Activated CD4-positive, alpha-beta memory T cell treated with anti-CD3 and anti-CD28 coated beads, Interleukin-2, amount 10 ng/mL, durations not matched to agents 7 days and 5 days (primary cell): Measurements from ENCODE around the gene P2RX2. TPM values are rescaled to one million over a fixed set of nuclear protein-coding genes. Genes with fewer than 3 reads are reported as not detected.
"Not testable (repeated sequence)": the region's sequence is repeated elsewhere in the genome, so short reads cannot be mapped to it uniquely, and the experiment has no call there.

Experiments
- CTCF ChIA-PET: fragments of 350-600 bp; sonication (Branson Sonifier 250); formaldehyde crosslinking; loops from one replicate; lab custom pipeline; 2021; ENCODE audit warnings: antibody characterized with exemption, inconsistent platforms; lab: Charles Lee
- POLR2A ChIA-PET: fragments of 350-600 bp; sonication (Branson Sonifier 250); formaldehyde crosslinking; loops from one replicate; lab custom pipeline; 2021; ENCODE audit warnings: antibody characterized with exemption; lab: Charles Lee
- DNase-seq: peaks from one replicate; pipeline ENCODE4 v3.0.0-alpha.2; 2020
- H3K27ac Mint-ChIP-seq: one replicate; pipeline ENCODE4 v1.8.0; 2021; ENCODE audit warnings: mild to moderate bottlenecking, mixed read lengths
- H3K27me3 Mint-ChIP-seq: one replicate; pipeline ENCODE4 v1.8.0; 2021; ENCODE audit warnings: mixed read lengths
- H3K36me3 Mint-ChIP-seq: one replicate; pipeline ENCODE4 v1.8.0; 2021; ENCODE audit warnings: low read depth, mixed read lengths
- H3K4me1 Mint-ChIP-seq: one replicate; pipeline ENCODE4 v1.8.0; 2021; ENCODE audit warnings: mixed read lengths
- H3K4me3 Mint-ChIP-seq: one replicate; pipeline ENCODE4 v1.8.0; 2021; ENCODE audit warnings: mild to moderate bottlenecking, mixed read lengths
- H3K9me3 Mint-ChIP-seq: one replicate; pipeline ENCODE4 v1.8.0; 2021; ENCODE audit warnings: mixed read lengths
- total RNA-seq, 2 experiments: library from RNA; stranded (reverse); gene quantifications; one replicate each; pipeline ENCODE4 v1.2.3, GENCODE V29; 2021

Gene P2RX2
- total RNA-seq, 2 experiments from 2014 or later = not detected

GRCh38 chr12:132588821-132589669 is 29.5 kb upstream of the P2RX2 start:
- H3K4me3 Mint-ChIP-seq = no peak overlapping the region
- no peaks in the 10 kb centered on the region for H3K9me3 Mint-ChIP-seq
- no peak for DNase-seq
- H3K27me3 Mint-ChIP-seq = no peaks in the 10 kb centered on the region
- no peak overlapping the region for H3K27ac Mint-ChIP-seq
- CTCF ChIA-PET = no interaction called here
- POLR2A ChIA-PET = no interaction called here
- no peaks in the 10 kb centered on the region for H3K36me3 Mint-ChIP-seq
- no peaks in the 10 kb centered on the region for H3K4me1 Mint-ChIP-seq

DNA sequence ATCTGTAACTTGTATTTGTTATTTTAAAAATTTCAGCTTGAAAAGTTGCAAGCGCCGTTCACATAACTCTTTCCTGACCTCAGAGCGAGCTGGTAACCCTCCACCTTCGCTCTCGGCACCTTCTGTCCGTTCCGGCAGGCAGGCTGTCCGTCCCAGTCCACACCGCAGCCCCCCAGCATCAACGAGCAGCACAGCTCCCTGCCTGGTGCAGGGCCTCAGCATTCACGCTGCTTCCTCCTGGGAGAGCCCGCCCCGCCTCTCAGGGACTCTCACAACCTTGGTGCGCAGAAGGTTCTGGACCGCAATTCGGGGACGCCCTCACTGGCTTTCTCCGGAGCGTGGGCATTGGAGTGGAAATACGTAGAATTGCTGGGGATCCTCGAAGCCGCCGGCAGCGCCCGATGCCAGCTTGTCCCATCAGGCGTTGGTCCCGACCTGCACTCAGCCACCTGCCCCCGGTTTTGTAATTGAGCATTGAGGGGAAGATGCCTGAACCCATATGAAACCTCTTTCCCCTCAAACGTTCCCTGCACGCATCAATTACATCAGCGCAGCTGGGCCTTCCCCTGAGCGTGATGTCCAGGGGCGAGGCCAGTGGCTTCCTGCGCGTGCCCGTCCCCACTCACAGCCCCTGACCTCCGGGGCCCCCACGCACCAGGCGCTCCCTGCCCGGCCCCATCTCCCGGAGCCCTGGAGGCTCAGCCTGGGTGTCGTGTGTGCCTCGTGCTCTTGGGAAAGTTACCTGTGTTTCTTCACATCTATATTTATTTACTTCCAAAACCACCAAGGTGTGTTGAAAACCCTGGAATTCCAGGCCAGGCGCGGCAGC is 27.3 kb upstream of the P2RX2 start:
- Mint-ChIP-seq H3K27me3 (peaks cover 1% of the 10 kb centered on the region), H3K4me1 (no peaks in the 10 kb centered on the region), H3K27ac (no peak overlapping the region), H3K9me3 (no peaks in the 10 kb centered on the region), H3K4me3 (no peak overlapping the region), H3K36me3 (no peaks in the 10 kb centered on the region)
- no peak for DNase-seq
- ChIA-PET POLR2A (no interaction called here), CTCF (no interaction called here)

DNA sequence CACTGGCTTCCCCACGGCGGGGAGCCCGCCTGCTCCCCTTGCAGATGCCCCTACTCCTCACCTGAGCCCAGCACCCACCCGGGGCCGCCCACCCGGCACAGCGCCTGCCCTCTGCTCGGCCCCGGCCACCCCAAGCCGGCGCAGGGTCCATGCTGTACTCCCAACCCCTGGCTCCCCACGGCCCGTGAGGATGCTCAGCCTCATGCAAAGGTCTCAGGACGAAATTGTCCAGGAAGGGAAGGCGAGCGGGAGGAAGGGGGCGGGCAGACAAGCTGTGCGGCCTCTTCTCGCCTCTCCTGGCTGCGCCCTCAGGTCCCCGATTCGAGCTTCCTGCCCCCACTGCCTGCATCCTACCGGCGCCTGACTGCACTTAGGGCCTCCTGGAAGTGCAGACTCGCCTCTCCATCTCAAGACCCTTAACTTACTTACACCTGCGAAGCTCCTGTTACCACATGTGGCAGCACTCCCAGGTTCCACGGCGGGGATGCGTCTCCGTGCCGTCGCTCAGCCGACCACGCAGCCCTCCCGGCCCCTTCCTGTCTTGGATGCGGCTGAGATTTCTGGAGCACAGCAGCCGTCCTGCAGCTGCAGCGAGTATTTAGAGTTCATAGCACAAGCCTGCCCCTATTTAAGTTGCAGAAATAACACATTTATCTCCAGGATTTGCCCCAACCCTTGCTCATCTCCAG is 26.1 kb upstream of the P2RX2 start:
- Mint-ChIP-seq H3K36me3 (no peaks in the 10 kb centered on the region), H3K9me3 (no peaks in the 10 kb centered on the region), H3K27ac (no peak overlapping the region), H3K4me1 (peaks cover 3% of the 10 kb centered on the region), H3K27me3 (peaks cover 5% of the 10 kb centered on the region), H3K4me3 (no peak overlapping the region)
- CTCF ChIA-PET = no interaction called here
- POLR2A ChIA-PET = no interaction called here
- no peak for DNase-seq

DNA sequence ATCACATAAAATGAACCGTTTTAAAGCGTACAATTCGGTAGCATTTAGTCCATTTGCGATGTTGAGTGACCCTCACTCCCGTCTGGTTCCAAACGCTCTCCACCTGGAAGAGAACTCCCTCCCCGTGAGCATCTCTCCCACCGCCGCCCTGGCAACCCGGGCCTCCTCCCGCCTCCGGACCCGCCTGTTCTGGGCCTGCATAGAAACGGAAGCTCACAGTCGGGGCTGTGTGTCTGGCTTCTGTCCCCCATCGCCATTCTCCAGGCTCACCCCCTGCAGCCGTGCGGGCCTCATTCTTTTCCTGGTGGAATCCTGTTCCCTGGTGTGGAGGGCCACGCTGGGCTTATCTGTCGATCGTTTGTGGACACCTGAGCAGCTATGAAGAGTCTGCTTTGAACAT is 25.5 kb upstream of the P2RX2 start:
- Mint-ChIP-seq H3K9me3 (no peaks in the 10 kb centered on the region), H3K36me3 (no peaks in the 10 kb centered on the region), H3K4me3 (no peak overlapping the region), H3K4me1 (peaks cover 6% of the 10 kb centered on the region), H3K27ac (no peak overlapping the region), H3K27me3 (peaks cover 8% of the 10 kb centered on the region)
- POLR2A ChIA-PET = no interaction called here
- no peak for DNase-seq
- CTCF ChIA-PET = no interaction called here

DNA sequence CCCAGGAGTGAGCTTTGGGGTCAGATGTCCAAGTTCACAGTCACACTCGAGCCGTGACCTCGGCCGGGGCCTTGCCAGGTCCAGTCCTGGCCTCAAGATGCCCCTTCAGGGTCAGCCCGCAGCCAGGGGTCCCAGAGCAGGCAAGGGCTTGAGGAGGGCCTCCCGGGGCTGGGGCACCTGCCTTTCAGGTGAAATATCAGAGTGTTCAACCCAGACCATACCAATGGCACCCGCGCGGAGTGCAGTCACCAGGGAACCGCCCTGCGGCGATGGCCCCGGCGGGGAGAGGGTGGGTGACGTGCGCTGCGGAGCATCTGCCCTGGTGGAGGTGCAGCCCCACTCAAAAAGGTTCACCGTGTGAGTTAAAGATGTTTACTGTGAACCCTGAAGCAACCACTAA is 25.1 kb upstream of the P2RX2 start:
- peaks cover 9% of the 10 kb centered on the region for H3K27me3 Mint-ChIP-seq
- no peak for DNase-seq
- ChIA-PET POLR2A (no interaction called here), CTCF (no interaction called here)
- H3K4me3 Mint-ChIP-seq = no peak overlapping the region
- no peaks in the 10 kb centered on the region for H3K9me3 Mint-ChIP-seq
- no peaks in the 10 kb centered on the region for H3K36me3 Mint-ChIP-seq
- H3K4me1 Mint-ChIP-seq = peaks cover 7% of the 10 kb centered on the region
- H3K27ac Mint-ChIP-seq = no peak overlapping the region

- ChIA-PET POLR2A (no interaction called here), CTCF (interaction anchor here (1.7 kb wide), 1 partner anchor 19 kb away, joined by 7 read pairs; no protein-coding TSS in a partner anchor)
- DNase-seq = no peak
- H3K9me3 Mint-ChIP-seq = no peaks in the 10 kb centered on the region
- H3K4me1 Mint-ChIP-seq = peaks cover 10% of the 10 kb centered on the region
- no peak overlapping the region for H3K4me3 Mint-ChIP-seq
- H3K27ac Mint-ChIP-seq = no peak overlapping the region
- no peaks in the 10 kb centered on the region for H3K36me3 Mint-ChIP-seq
- peaks cover 13% of the 10 kb centered on the region for H3K27me3 Mint-ChIP-seq
Measured at GRCh38 chr12:132593938-132594358, 24.6 kb upstream of the P2RX2 start.

- H3K4me3 Mint-ChIP-seq = no peak overlapping the region
- no peak overlapping the region for H3K27ac Mint-ChIP-seq
- no peaks in the 10 kb centered on the region for H3K9me3 Mint-ChIP-seq
- peaks cover 12% of the 10 kb centered on the region for H3K4me1 Mint-ChIP-seq
- peaks cover 22% of the 10 kb centered on the region for H3K27me3 Mint-ChIP-seq
- no peaks in the 10 kb centered on the region for H3K36me3 Mint-ChIP-seq
- no peak for DNase-seq
- CTCF ChIA-PET = interaction anchor here (1.1 to 1.7 kb wide), 2 partner anchors 18 to 181 kb away, joined by 3 to 7 read pairs; no protein-coding TSS in a partner anchor
- POLR2A ChIA-PET = no interaction called here
Measured at GRCh38 chr12:132595183-132595582, 23.4 kb upstream of the P2RX2 start.

- Mint-ChIP-seq H3K4me1 (peaks cover 18% of the 10 kb centered on the region), H3K4me3 (no peak overlapping the region), H3K27me3 (peaks cover 28% of the 10 kb centered on the region), H3K27ac (no peak overlapping the region), H3K9me3 (no peaks in the 10 kb centered on the region), H3K36me3 (no peaks in the 10 kb centered on the region)
- CTCF ChIA-PET = interaction anchor here (1.7 kb wide), 1 partner anchor 17 kb away, joined by 7 read pairs; no protein-coding TSS in a partner anchor
- POLR2A ChIA-PET = no interaction called here
- no peak for DNase-seq
Measured at GRCh38 chr12:132596016-132596415, 22.6 kb upstream of the P2RX2 start.

DNA sequence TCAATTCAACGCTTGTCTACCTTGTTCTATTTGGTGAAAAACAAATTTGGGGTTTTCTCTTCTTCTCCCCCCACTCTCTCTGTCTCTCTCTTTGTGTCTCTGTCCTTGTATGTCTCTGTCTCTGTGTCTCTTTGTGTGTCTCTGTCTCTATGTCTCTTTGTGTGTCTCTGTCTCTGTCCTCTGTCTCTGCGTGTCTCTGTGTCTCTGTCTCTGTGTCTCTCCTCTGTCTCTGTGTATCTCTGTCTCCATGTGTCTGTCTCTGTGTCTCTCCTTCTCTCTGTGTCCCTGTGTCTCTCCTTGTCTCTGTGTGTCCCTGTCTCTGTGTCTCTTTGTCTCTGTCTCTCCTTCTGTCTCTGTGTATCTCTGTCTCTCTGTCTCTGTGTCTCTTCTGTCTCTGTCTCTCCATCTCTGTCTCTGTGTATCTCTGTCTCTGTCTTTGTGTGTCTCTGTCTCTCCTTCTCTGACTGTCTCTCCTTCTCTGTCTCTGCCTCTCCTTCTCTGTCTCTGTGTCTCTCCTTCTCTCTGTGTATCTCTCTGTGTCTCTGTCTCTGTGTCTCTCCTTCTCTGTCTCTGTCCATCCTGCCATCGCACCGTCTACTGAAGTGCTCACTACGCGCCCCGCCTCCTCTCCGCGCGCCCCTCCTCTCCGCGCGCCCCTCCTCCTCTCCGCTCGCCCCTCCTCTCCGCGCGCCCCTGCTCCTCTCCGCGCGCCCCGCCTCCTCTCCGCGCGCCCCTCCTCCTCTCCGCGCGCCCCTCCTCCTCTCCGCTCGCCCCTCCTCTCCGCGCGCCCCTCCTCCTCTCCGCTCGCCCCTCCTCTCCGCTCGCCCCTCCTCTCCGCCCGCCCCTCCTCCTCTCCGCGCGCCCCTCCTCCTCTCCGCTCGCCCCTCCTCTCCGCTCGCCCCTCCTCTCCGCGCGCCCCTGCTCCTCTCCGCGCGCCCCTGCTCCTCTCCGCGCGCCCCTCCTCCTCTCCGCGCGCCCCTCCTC is 21.0 kb upstream of the P2RX2 start:
- POLR2A ChIA-PET = no interaction called here
- Mint-ChIP-seq H3K9me3 (no peaks in the 10 kb centered on the region), H3K27me3 (peaks cover 38% of the 10 kb centered on the region), H3K4me3 (peak overlapping the region; percentile 60), H3K4me1 (peaks cover 22% of the 10 kb centered on the region), H3K27ac (no peak overlapping the region), H3K36me3 (no peaks in the 10 kb centered on the region)
- no peak for DNase-seq
- CTCF ChIA-PET = interaction anchor here (0.6 kb wide), 1 partner anchor 78 kb away, joined by 4 read pairs; no protein-coding TSS in a partner anchor

GRCh38 chr12:132599502-132599901 is 19.1 kb upstream of the P2RX2 start:
- POLR2A ChIA-PET, H3K4me3 Mint-ChIP-seq: not testable (repeated sequence)
- CTCF ChIA-PET = interaction anchor here (1.2 to 2.4 kb wide), 2 partner anchors 9 to 15 kb away, joined by 3 to 14 read pairs; no protein-coding TSS in a partner anchor

DNA sequence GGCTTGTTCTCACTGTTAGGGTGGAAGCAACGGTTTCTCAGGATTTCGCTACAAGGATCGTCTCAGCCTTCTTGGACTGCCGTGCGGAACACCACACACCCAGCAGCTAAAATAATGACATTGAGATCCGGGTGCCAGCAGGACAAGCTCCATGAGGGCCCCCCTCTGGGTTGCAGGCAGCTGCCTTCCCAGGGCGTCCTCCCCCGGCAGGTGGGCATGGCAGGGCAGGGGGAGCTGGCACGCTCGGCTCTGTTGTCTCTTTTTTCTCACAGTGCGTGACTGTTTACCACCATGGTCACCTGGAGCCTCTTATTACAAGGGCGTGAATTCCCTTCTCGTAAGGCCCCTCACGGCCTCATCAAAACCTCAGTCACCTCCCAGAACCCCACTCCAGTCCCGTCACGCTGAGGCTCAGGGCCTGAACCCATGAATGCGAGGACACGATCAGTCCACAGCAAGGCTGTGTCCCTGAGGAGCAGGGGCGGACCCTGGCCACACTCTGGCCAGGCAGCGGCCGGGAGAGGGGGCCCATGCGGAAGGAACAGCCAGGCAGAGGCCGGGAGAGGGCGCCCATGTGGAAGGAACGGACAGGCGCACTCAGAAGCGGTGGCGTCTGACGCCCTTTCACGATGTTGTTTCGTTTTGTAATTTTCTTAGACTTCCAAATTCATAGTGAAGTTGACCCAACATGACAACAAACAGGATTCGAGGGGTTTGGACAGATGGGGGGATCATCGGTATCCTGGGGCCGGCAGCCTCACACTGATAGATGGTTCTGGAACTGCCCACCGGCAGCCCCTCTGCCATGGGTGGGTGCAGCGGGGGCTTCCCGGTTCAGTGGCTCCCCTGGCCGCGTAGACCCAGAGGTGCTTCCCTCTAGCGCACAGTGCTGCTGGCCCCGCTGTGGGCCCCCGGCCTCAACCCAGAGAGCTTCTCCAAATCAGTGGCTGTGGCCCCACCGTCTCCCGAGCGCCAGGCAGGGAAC is 18.2 kb upstream of the P2RX2 start:
- H3K27me3 Mint-ChIP-seq = peaks cover 55% of the 10 kb centered on the region
- CTCF ChIA-PET = interaction anchor here (1.0 to 2.4 kb wide), 3 partner anchors 8 to 39 kb away, joined by 3 to 14 read pairs (median 3); no protein-coding TSS in a partner anchor

More at GRCh38 chr12:132599502-132599901, 19.1 kb upstream of the P2RX2 start:
- not testable (repeated sequence) for H3K36me3 Mint-ChIP-seq, H3K27ac Mint-ChIP-seq, DNase-seq, H3K9me3 Mint-ChIP-seq
- peaks cover 46% of the 10 kb centered on the region for H3K27me3 Mint-ChIP-seq
- H3K4me1 Mint-ChIP-seq = peaks cover 22% of the 10 kb centered on the region

More for the DNA sequence above, 18.2 kb upstream of the P2RX2 start:
- Mint-ChIP-seq H3K9me3 (no peaks in the 10 kb centered on the region), H3K36me3 (no peaks in the 10 kb centered on the region), H3K27ac (no peak overlapping the region), H3K4me1 (peaks cover 22% of the 10 kb centered on the region), H3K4me3 (peak overlapping the region; percentile 64)
- POLR2A ChIA-PET = no interaction called here
- peak; percentile 47 for DNase-seq
